HL-60 (cell line): Measurements from ENCODE around the gene TMEM225.

Experiments
- DNase-seq, 2 experiments: peaks; one replicate each; pipeline ENCODE4 v3.0.0-alpha.2; 2010 to 2020; ENCODE audit warnings: low read depth in 1 of 2, low spot score in 1 of 2
- H3K27ac ChIP-seq: fragments of 250-450 bp; sonication (Bioruptor Pico); replicated peaks from 2 replicates; pipeline ENCODE4 v1.5.1; 2020; ENCODE audit warnings: mild to moderate bottlenecking, moderate library complexity
- H3K27me3 ChIP-seq: fragments of 250-450 bp; sonication (Bioruptor Pico); 2 replicates; pipeline ENCODE4 v1.5.1; 2021; ENCODE audit warnings: mild to moderate bottlenecking, moderate library complexity; ENCODE audit not compliant: insufficient read depth, poor library complexity, severe bottlenecking
- H3K4me3 ChIP-seq: replicated peaks from 2 replicates; pipeline ENCODE4 v1.5.1; 2011; ENCODE audit warnings: mild to moderate bottlenecking, control low read depth, low read length; ENCODE audit not compliant: insufficient read depth
- GABPA ChIP-seq: IDR thresholded peaks from 2 replicates; pipeline ENCODE4 v1.6.1; 2012; ENCODE audit warnings: low read depth
- POLR2AphosphoS5 ChIP-seq: IDR thresholded peaks from 2 replicates; pipeline ENCODE4 v1.6.1; 2012; ENCODE audit warnings: low read depth
- SPI1 ChIP-seq: IDR thresholded peaks from 2 replicates; pipeline ENCODE4 v1.6.1; 2012; ENCODE audit warnings: low read depth, mild to moderate bottlenecking, borderline replicate concordance
- TF ChIP-seq, protein P1 (sequence below): IDR thresholded peaks from one replicate; pipeline ENCODE4 v1.5.1; 2011; ENCODE audit warnings: low read length, control low read depth, inconsistent platforms; ENCODE audit not compliant: insufficient read depth
- TF ChIP-seq, protein P2 (sequence below): IDR thresholded peaks from 2 replicates; pipeline ENCODE4 v1.6.1; 2012; ENCODE audit warnings: low read depth; ENCODE audit not compliant: insufficient replicate concordance

The TMEM225 gene

DNA sequence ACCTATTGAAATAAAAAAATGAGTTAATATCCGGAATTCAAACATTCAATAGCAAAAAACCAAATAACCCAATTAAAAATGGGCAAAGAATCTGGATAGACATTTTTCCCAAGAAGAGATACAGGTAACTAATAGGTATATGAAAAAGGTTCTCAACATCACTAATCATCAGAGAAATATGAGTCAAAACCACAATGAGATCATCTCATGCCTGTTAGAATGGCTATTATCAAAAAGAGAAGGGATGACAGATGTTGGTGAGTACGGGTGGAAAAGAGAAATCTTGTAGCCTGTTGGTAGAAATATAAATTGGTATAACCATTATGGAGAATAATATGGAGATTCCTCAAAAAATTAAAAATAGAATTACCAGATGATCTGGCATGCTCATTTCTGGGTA is 52.4 kb downstream of the TMEM225 start:
- TF ChIP-seq, protein P1, sequence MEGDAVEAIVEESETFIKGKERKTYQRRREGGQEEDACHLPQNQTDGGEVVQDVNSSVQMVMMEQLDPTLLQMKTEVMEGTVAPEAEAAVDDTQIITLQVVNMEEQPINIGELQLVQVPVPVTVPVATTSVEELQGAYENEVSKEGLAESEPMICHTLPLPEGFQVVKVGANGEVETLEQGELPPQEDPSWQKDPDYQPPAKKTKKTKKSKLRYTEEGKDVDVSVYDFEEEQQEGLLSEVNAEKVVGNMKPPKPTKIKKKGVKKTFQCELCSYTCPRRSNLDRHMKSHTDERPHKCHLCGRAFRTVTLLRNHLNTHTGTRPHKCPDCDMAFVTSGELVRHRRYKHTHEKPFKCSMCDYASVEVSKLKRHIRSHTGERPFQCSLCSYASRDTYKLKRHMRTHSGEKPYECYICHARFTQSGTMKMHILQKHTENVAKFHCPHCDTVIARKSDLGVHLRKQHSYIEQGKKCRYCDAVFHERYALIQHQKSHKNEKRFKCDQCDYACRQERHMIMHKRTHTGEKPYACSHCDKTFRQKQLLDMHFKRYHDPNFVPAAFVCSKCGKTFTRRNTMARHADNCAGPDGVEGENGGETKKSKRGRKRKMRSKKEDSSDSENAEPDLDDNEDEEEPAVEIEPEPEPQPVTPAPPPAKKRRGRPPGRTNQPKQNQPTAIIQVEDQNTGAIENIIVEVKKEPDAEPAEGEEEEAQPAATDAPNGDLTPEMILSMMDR: no peak
- TF ChIP-seq POLR2AphosphoS5 (no peak), GABPA (no peak), SPI1 (no peak)
- TF ChIP-seq, protein P2, sequence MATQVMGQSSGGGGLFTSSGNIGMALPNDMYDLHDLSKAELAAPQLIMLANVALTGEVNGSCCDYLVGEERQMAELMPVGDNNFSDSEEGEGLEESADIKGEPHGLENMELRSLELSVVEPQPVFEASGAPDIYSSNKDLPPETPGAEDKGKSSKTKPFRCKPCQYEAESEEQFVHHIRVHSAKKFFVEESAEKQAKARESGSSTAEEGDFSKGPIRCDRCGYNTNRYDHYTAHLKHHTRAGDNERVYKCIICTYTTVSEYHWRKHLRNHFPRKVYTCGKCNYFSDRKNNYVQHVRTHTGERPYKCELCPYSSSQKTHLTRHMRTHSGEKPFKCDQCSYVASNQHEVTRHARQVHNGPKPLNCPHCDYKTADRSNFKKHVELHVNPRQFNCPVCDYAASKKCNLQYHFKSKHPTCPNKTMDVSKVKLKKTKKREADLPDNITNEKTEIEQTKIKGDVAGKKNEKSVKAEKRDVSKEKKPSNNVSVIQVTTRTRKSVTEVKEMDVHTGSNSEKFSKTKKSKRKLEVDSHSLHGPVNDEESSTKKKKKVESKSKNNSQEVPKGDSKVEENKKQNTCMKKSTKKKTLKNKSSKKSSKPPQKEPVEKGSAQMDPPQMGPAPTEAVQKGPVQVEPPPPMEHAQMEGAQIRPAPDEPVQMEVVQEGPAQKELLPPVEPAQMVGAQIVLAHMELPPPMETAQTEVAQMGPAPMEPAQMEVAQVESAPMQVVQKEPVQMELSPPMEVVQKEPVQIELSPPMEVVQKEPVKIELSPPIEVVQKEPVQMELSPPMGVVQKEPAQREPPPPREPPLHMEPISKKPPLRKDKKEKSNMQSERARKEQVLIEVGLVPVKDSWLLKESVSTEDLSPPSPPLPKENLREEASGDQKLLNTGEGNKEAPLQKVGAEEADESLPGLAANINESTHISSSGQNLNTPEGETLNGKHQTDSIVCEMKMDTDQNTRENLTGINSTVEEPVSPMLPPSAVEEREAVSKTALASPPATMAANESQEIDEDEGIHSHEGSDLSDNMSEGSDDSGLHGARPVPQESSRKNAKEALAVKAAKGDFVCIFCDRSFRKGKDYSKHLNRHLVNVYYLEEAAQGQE: no peak
- Histone ChIP-seq H3K27ac (no peak overlapping the region), H3K27me3 (peaks cover 4% of the 10 kb centered on the region), H3K4me3 (no peak overlapping the region)
- no peak for DNase-seq
